ENCODE data around the gene ADAM8.
"Not testable (repeated sequence)": the region's sequence is repeated elsewhere in the genome, so short reads cannot be mapped to it uniquely, and the experiment has no call there.

The ADAM8 gene

GRCh38 chr10:133249094-133249780 lies 27.4 kb downstream of the ADAM8 start:
- DNase-seq (ENCODE audit: low spot score): no peak

DNA sequence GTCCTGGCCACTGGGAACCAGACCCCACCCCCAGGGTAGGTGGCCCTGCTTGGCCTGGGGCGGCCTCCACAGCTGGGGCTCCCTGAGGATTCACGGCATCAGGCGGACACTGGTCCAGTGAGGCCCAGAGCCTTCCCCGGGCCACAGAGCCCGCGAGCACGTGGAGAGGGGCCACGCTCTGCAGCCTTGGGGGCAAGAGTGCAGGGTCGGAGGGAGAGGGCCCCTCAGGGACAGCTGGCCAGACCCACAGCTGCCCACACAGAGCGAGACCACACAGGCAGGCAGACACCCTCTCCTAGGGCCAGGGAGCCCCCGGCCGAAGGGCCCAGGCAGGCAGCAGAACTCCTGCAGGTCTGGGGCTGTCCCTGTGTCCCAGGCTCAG lies 28.3 kb downstream of the ADAM8 start:
- DNase-seq (ENCODE audit: low spot score): no peak

DNA sequence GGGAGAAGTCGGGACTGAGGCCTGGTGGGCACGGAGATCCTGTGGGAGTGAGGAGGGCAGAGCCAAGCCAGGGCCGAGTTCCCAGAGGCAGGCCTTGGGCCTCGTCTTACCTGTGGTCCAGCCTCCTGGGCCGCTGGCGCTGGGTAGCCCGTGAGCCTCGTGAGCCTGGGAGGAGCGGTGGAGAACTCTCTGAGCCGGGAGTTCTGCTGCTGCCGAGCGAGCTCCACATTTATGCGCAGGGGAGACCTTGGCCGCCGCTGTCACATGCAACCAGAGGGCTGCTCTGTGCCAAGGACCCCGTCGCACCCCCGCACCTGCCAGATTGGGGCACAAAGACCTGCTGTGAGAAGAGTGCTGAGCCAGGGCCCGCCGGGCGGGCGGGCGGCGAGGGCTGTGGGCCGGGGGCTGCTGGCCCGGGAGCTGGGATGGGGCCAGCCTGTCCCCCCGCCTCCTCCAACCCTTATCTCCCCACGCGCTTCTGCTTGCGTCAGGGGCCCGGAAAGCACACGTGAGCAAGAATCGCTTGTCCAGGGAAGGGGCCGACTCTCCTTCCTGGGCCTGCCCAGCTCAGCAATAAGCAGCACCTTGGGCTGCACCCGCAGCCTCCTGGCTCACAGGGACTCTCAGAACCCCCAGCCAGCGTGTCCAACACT lies 28.9 kb downstream of the ADAM8 start:
- DNase-seq (ENCODE audit: low spot score): no peak

DNA sequence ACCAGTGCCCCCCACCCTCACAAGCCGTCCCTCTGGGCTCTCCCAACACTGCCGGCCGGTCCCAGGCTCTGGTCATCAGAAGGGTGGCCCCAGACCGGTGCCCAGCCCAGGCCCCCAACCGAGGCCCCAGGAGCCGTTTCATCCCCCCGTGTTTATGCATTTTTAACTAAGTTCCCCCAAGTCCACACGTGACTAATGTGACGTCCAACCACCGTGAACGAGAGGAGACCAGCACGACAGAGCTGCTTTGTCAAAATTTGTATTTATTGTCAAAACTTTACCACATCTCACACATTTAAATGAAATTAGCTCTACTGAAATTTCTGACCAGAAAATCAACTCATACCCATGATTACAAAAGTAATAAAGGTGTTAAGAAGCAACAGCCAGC lies 30.4 kb downstream of the ADAM8 start:
- DNase-seq (ENCODE audit: low spot score): no peak

DNA sequence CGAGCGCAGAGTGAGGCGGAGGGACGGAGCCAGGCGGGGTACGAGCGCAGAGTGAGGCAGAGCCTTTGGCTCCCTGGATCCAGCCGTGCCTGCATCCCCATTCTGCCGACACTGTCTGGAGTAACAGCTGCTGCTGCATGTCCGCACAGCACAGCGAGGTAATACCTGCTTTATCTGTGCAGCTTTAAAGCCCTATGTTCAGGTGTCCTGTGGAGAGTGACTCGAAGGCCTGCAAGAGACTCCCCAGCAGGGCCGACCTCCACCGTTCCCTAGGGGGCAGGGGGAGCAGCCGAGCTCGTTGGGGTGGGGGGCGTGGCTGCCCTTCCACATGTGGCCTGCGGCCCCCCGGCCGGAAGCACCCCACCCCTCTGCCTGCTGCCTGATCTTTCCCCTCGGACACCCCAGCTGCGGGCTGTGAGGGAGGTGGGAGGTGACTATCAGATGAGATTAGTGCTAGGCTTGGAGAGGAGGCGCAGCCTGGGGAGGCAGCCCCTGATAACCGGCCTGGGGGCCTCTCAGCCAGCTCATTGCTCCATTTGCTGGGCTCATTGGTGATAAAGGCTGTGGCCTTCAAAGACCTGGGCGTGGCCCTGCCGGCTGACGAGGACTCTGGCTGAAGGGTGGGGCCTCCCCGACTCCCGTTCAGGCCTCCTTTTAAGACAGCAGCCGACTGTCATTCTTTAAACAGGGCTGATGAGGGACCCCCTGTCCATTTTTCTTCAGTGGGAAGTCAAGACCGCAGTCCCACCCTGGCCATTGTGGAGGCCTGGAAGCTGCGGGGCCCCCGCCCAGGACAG lies 31.0 kb downstream of the ADAM8 start:
- DNase-seq (ENCODE audit: low spot score): no peak

DNA sequence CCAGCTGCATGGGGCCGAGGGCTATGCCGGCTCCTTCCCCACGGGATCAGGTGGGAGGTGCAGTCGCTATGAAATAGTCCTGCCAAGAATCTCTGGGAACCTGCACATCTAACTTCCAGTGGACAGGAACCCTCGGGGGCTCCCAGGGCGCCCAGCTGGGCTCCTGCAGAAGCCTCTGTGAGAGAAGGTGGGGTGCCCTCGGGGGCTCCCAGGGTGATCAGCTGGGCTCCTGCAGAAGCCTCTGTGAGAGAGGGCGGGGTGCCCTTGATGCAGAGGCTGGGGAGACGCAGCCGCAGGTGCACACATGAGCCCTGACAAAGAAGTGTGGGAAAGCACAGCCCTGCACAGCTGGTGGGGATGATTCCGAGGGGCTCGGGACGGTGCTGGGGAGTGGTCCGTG lies 33.1 kb downstream of the ADAM8 start:
- DNase-seq (ENCODE audit: low spot score): no peak

GRCh38 chr10:133242611-133243356 lies 33.9 kb downstream of the ADAM8 start:
- no peak for DNase-seq (ENCODE audit: low spot score)

- DNase-seq (ENCODE audit: low spot score): no peak
These were observed 35.0 kb downstream of the ADAM8 start for GRCh38 chr10:133241501-133242205.

- no peak for DNase-seq (ENCODE audit: low spot score)
These were observed 36.7 kb downstream of the ADAM8 start for GRCh38 chr10:133239990-133240389.

DNA sequence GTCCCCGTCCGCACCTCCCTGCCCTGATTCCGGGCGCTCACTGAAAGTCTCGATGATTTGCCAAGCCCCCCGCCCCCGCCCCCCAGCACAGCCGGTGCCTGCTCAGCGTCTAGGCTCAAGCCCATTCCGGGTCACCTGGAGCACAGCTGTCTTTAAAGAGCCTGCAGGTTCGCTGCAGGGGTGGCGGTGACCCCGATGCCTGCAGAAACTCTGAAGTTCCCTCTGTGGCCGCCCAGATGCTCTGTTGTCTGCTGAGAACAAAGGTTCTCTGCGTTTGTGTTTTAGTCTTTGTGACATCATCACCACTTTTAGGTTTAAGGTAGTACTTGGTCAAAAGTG lies 38.2 kb downstream of the ADAM8 start:
- no peak for DNase-seq (ENCODE audit: low spot score)

- DNase-seq (ENCODE audit: low spot score): no peak
These were observed 38.8 kb downstream of the ADAM8 start, which contains the start of gene VENTX for GRCh38 chr10:133237588-133238465. VENTX (plus strand) TSS chr10:133237855; CDS start chr10:133237915, 60 bp downstream.

DNA sequence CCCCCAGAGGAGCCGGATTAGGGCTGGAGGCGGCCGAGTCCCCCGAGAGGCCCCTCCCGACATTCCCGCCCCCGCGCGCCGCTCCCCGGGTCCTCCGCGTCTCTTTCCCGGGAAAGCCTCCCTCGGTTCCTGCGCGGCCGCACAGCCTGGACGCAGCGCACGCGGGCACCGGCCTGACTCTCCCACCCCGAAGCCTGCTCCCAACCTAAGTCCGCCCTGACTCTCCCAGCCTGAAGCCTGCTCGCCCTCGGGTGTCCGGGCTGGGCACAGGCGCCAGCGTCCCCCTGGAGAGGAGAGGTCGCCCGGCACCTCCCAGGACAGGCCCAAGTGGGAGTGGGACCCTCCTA lies 39.5 kb downstream of the ADAM8 start:
- no peak for DNase-seq (ENCODE audit: low spot score)

DNA sequence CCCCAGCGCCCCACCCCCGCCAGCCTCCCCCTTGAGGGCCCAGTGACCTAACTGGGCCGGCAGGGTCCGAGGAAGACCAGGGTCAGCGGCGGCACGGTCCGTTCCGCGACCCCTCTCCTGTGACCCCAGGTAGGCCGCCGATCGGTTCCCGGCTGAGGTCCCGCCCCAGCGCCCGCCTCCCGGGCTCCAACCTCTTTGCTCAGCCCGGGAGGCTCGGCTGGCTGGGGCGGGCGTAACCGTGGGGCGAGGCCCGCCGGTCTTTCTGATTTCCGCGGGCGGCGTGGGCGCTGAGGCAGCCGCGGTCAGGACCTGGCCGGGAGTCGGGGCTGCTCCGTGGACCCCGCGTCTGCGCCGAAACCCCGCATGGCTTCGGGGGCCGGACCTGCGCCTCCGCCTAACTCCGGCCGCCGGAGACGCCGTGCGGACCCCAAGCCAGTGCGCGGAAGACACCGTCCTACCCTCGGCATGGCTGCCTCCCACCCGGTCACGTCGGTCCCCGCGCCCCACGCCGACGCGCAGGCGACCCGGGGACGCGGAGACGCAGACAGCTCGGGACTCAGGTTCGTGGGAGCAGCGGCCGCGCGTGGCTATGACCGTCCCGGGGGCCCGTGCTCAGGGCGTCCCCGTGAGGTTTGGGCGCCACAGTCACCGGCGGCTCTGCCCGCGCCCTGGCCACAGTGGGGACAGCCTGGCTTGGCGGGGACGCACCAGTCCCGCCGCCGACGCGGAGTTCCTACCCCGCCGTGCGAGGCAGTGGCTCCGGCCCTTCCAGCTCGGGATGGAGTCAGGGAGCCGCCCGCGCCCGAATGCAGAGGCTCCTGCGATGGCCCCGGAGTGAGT lies 40.0 kb downstream of the ADAM8 start:
- DNase-seq (ENCODE audit: low spot score): no peak

DNA sequence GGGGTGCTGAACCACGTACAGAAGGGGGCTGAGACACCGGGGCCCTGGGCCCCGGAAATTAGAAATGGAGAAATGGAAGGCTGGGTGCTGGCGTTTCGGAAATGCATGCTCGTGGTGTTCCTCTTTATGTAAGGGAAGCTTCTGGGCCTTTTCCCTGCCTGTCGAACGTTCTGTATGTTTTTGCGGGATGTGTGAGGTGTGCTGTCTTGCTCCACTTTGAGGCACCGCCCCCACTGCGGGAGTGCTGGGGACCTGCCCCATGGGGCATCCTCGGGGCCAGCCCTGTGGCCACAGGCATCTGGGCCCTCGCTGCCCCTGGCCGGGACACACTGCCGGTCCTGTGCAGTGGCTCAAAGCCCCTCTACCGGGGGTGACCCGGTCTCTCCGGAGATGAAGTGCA lies 40.7 kb downstream of the ADAM8 start:
- no peak for DNase-seq (ENCODE audit: low spot score)

DNA sequence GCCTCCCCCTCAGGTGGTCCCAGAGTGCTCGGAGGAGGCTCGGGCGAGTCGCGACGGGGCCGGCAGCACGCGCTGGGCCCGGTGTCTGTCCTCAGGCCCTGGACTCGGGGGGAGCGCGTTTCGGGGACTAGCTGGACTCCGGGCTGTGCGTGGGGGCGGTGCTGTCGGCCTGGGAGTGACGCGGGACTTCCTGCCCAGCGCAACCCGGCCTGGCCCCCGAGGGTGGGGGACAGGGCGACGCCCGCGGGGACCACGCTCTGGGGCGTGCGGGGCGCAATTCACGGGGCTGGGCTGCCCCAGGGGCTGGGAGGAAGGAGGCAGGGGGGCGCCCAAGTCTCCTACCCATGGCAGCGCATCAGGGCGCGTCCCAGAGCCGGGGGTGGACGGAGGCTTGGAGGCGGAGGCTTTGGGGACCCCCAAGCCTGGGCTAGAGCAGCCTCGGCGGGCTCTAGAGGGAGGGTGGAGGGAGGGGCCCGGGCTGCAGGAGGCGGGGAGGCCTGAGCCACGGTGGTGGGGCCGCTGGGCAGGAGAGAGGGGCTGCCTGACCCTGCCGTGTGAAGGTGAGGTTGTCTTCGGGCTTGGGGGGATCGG lies 41.3 kb downstream of the ADAM8 start:
- DNase-seq (ENCODE audit: low spot score): no peak

- not testable (repeated sequence) for DNase-seq (ENCODE audit: low spot score)
These were observed 41.9 kb downstream of the ADAM8 start for GRCh38 chr10:133234796-133235195.

- no peak for DNase-seq (ENCODE audit: low spot score)
These were observed 44.6 kb downstream of the ADAM8 start for GRCh38 chr10:133231946-133232574.

- no peak for DNase-seq (ENCODE audit: low spot score)
These were observed 45.3 kb downstream of the ADAM8 start for GRCh38 chr10:133231244-133231945.
